ENCODE measurements around the gene ATF2. TPM values are rescaled to one million over a fixed set of nuclear protein-coding genes. Genes with fewer than 3 reads are reported as not detected.

The ATF2 gene
- total and polyA plus RNA-seq, 2 of the 8 experiments (the other 6 are each of a cell fraction or from before 2014, with no cell fraction given): 31.2 to 46.5 TPM

DNA sequence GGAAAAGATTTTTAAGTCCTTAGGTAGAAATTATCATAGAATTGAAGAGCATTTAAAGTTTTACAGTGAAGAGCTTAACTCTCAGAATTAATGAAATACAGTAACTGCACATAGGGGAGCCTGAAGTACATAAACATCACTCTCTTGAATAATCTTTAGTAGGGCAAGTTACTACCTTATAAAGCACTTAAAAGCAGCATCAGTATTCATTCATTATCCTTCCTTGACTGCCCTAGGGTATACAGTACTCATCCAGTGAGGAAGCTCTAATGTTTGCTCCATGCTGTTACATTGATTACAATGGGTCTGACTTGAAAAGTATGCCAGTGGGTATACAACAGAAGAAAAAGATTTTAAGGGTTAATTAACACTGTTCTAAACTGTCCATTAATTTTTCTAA is 66.5 kb downstream of the ATF2 start:
- Histone ChIP-seq H3K36me3 (ENCODE audit: control insufficient read depth in 2 of 4, insufficient read depth in 4 of 4, low read length in 3 of 4) (peaks cover 0 to 30% (median 5%) of the 10 kb centered on the region in 4 experiments; a peak in 5 of 8 replicates), H3K4ac (replicated peaks; ENCODE audit: insufficient read length, low read depth, low read length) (no peak overlapping the region), H2AFZ (ENCODE audit: low read length) (no peak overlapping the region), H4K20me1 (replicated peaks in 1 of 2; ENCODE audit: control insufficient read depth in 1 of 2, insufficient read depth in 2 of 2, low read length in 2 of 2) (peaks cover 0 to 2% of the 10 kb centered on the region in 2 experiments), H3K18ac (ENCODE audit: extremely low read depth, low read length) (no peak overlapping the region), H4K8ac (ENCODE audit: extremely low read depth, insufficient read depth, low read length) (no peak overlapping the region), H3K27me3 (replicated peaks in 1 of 4; ENCODE audit: control insufficient read depth in 3 of 4, extremely low read depth in 1 of 4, insufficient read depth in 3 of 4, low read length in 3 of 4) (no peaks in the 10 kb centered on the region), H3K4me2 (ENCODE audit: insufficient read depth in 1 of 2, low read depth in 2 of 2, low read length in 2 of 2) (no peak overlapping the region), H4K91ac (replicated peaks; ENCODE audit: insufficient read length, low read length) (no peak overlapping the region), H2BK15ac (ENCODE audit: low read length) (no peak overlapping the region), H3K23ac (ENCODE audit: insufficient read length) (no peak overlapping the region), H4K5ac (ENCODE audit: insufficient read length, low read depth, low read length) (no peak overlapping the region), H3K9me3 (ENCODE audit: insufficient read depth in 2 of 2, low read depth in 1 of 2, low read length in 1 of 2) (no peaks in the 10 kb centered on the region), H3K27ac (ENCODE audit: low read depth, low read length) (no peak overlapping the region), H2BK12ac (ENCODE audit: low read depth, low read length) (no peak overlapping the region), H2BK120ac (replicated peaks; ENCODE audit: low read depth, low read length) (no peak overlapping the region), H3K4me3 (ENCODE audit: extremely low read depth in 1 of 4, insufficient read depth in 2 of 4, low read depth in 3 of 4, low read length in 4 of 4) (no peak overlapping the region), H2AK5ac (ENCODE audit: low read depth, low read length) (no peak overlapping the region), H3K14ac (ENCODE audit: insufficient read length) (no peak overlapping the region), H3K23me2 (ENCODE audit: low read depth, low read length) (no peaks in the 10 kb centered on the region), H3K4me1 (replicated peaks in 1 of 4; ENCODE audit: control insufficient read depth in 3 of 4, insufficient read depth in 4 of 4, low read length in 3 of 4) (no peaks in the 10 kb centered on the region), H3K9ac (replicated peaks in 1 of 4; ENCODE audit: extremely low read depth in 1 of 4, low read depth in 3 of 4, low read length in 3 of 4) (no peak overlapping the region), H3K79me1 (ENCODE audit: low read depth, low read length) (no peaks in the 10 kb centered on the region), H2BK5ac (ENCODE audit: low read depth, low read length) (no peak overlapping the region), H2BK20ac (ENCODE audit: low read length) (no peak overlapping the region), H3K79me2 (ENCODE audit: control insufficient read depth in 1 of 2, insufficient read depth in 2 of 2, low read length in 2 of 2) (no peaks in the 10 kb centered on the region), H3K56ac (replicated peaks; ENCODE audit: insufficient read length, low read depth, low read length) (no peak overlapping the region)
- CTCF ChIA-PET (ENCODE audit: partially characterized antibody): interaction anchor here (0.8 to 1.6 kb wide), 2 partner anchors 11 to 397 kb away, joined by 3 to 7 read pairs; no protein-coding TSS in a partner anchor
- POLR2A ChIA-PET (ENCODE audit: partially characterized antibody): no interaction called here
- FAIRE-seq (no peak), DNase-seq (ENCODE audit: low read depth in 1 of 2, low spot score in 2 of 2) (no peak)
- TF ChIP-seq, protein P1, sequence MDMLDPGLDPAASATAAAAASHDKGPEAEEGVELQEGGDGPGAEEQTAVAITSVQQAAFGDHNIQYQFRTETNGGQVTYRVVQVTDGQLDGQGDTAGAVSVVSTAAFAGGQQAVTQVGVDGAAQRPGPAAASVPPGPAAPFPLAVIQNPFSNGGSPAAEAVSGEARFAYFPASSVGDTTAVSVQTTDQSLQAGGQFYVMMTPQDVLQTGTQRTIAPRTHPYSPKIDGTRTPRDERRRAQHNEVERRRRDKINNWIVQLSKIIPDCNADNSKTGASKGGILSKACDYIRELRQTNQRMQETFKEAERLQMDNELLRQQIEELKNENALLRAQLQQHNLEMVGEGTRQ (IDR thresholded peaks at IDR 0.05; ENCODE audit: low read length): no peak
- TF ChIP-seq GTF2F1 (IDR thresholded peaks at IDR 0.05; ENCODE audit: borderline replicate concordance, low read depth, low read length) (no peak), RNF2 (IDR thresholded peaks at IDR 0.05; ENCODE audit: borderline replicate concordance, low read depth, low read length, missing control alignments, poor library complexity, severe bottlenecking) (no peak), TBP (IDR thresholded peaks at IDR 0.05; ENCODE audit: low read depth, low read length) (no peak), SIRT6 (IDR thresholded peaks at IDR 0.05; ENCODE audit: low read length) (no peak), POLR2AphosphoS5 (IDR thresholded peaks at IDR 0.05; ENCODE audit: low read depth, low read length) (no peak), YY1 (IDR thresholded peaks at IDR 0.05; ENCODE audit: low read depth, low read length) (no peak), KDM1A (IDR thresholded peaks at IDR 0.05; ENCODE audit: borderline replicate concordance, low read length) (no peak), SP4 (IDR thresholded peaks at IDR 0.05; ENCODE audit: low read length) (no peak), CBX8 (IDR thresholded peaks at IDR 0.05; ENCODE audit: borderline replicate concordance, low read depth, low read length) (no peak), FOSL1 (IDR thresholded peaks at IDR 0.05; ENCODE audit: insufficient read depth, low read depth, low read length) (no peak), CHD2 (IDR thresholded peaks at IDR 0.05; ENCODE audit: low read length) (no peak), KDM4A (IDR thresholded peaks at IDR 0.05; ENCODE audit: low read depth, low read length, severe bottlenecking) (no peak), CEBPB (IDR thresholded peaks at IDR 0.05; ENCODE audit: low read depth, low read length) (no peak)
- TF ChIP-seq, protein P2, sequence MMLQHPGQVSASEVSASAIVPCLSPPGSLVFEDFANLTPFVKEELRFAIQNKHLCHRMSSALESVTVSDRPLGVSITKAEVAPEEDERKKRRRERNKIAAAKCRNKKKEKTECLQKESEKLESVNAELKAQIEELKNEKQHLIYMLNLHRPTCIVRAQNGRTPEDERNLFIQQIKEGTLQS (IDR thresholded peaks at IDR 0.05; ENCODE audit: insufficient read depth, low read depth, low read length): no peak
